Measurements from ENCODE around the gene MTMR6.
"Not testable (repeated sequence)": the region's sequence is repeated elsewhere in the genome, so short reads cannot be mapped to it uniquely, and the experiment has no call there.

Gene MTMR6

DNA sequence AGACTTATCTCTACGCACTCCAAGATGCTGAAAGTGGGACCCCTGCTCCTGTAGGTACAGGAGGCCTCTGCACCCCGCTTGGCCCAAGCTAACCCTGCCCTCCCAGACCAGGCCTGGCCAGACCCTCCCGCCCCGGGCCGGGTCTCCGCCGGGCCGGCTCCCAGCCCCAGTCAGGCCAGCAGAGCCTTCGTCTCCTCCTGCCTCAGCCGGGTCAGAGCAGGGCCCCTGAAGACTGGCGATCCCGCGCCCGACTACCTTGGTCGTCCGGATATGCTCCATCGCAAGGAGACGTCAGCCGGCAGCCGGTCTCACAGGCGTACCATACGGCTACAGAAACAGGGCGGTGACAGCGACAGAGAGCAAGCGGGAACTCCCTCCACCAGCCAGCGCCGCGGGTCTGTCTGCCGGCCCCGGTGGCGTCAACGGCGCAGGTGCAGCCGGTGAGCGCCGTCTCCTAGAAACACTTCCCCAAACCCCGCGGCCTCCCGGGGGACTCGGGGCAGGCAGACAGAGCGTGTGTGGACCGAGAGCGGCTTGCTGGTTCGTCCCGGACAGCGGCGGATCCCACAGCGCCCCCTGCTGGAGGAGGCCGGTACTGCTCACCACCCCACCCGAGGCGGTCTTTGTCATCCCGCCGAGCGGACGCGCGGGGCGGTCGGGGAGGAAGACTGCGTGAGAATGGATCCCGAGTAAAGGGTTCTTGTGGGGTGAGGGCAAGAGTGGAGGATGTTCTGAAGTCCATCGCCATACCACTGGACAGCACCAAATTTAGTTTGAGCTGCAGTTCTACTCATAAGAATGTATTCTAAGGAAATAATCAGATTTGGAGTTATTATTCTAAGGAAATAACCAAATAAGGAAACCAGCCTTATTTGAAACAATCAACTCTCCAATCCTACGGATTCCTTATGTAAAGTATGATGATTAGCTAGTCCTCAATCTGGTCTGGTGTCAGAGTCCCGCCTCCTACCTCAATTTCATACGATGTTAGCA lies at the start of gene MTMR6:
Gene MTMR6, minus strand, starts transcription at position 520 of the 993 bp plus-strand sequence. Its CDS starts 241 bp downstream, at position 279.
- H3K4me3 Mint-ChIP-seq = peak within 1 kb of the TSS; percentile 90
- H3K27me3 Mint-ChIP-seq = peaks cover 9% of the 10 kb centered on the region
- peak; percentile 100 for ATAC-seq
- H3K9me3 Mint-ChIP-seq = no peaks in the 10 kb centered on the region
- H3K4me1 Mint-ChIP-seq = peaks cover 30% of the 10 kb centered on the region
- H3K27ac Mint-ChIP-seq = peak within 1 kb of the TSS; percentile 91
- no peaks in the 10 kb centered on the region for H3K36me3 Mint-ChIP-seq

DNA sequence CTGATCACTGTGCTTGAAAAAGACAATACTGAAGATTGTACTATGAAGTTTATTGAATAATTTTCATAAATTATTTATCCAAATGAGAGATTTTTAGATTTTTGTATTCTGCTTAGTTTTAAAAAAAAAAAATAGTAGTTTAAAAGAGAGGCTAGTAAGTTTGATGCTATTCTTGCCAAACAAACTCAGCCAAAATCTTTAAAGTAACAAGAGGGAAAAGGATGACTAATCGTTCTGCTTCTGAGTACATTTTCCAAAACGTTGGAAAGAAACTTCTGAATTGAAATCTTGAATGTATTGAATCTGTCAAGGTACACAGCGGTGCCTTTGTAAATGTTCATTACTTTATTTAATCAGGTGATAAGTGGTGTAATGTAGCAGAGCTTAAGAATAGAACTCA lies 48.6 kb upstream of the MTMR6 start:
- no peaks in the 10 kb centered on the region for H3K9me3 Mint-ChIP-seq
- H3K27ac Mint-ChIP-seq = no peak overlapping the region
- no peak for ATAC-seq
- H3K27me3 Mint-ChIP-seq = no peaks in the 10 kb centered on the region
- H3K4me1 Mint-ChIP-seq = no peaks in the 10 kb centered on the region
- peaks cover 22% of the 10 kb centered on the region for H3K36me3 Mint-ChIP-seq
- no peak overlapping the region for H3K4me3 Mint-ChIP-seq

DNA sequence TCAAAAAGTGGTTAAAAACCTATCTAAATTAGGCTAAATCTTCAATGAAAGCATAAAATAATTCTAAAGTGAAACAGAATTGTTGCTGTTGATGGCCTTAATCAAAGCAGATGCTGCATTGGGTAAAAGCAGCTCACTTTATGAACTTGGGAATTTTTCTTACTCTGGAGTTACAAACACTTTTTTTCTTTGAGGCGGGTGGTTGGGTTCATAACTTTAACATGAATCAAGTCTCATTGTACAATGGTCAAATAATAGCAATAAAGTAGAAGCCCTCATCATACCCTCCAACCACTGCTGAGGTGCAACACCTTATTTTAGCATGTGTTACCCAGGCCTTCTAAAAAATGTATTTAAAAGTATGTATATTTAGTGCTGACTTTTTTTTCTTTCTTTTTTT lies 43.3 kb upstream of the MTMR6 start:
- no peaks in the 10 kb centered on the region for H3K4me1 Mint-ChIP-seq
- H3K27ac Mint-ChIP-seq = no peak overlapping the region
- H3K4me3 Mint-ChIP-seq = no peak overlapping the region
- H3K9me3 Mint-ChIP-seq = no peaks in the 10 kb centered on the region
- no peak for ATAC-seq
- peaks cover 43% of the 10 kb centered on the region for H3K36me3 Mint-ChIP-seq
- no peaks in the 10 kb centered on the region for H3K27me3 Mint-ChIP-seq

DNA sequence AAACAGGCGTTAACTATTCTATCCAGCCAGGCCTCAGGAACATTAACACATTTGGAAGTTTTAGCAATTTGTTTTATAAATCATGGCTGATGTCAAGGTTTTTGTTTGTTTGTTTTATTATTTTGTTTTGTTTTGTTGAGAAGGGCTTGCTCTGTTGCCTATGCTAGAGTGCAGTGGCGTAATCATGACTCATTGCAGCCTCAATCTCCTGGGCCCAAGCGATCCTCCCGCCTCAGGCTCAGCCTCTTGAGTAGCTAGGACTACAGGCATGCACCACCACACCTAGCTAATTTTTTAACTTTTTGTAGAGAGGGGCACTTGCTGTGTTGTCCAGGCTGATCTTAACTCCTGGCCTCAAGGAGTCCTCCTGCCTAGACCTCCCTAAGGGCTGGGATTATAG lies 42.4 kb upstream of the MTMR6 start:
- no peak for ATAC-seq
- Mint-ChIP-seq H3K27ac (no peak overlapping the region), H3K36me3 (peaks cover 43% of the 10 kb centered on the region), H3K9me3 (no peaks in the 10 kb centered on the region), H3K4me3 (no peak overlapping the region), H3K4me1 (no peaks in the 10 kb centered on the region), H3K27me3 (no peaks in the 10 kb centered on the region)

DNA sequence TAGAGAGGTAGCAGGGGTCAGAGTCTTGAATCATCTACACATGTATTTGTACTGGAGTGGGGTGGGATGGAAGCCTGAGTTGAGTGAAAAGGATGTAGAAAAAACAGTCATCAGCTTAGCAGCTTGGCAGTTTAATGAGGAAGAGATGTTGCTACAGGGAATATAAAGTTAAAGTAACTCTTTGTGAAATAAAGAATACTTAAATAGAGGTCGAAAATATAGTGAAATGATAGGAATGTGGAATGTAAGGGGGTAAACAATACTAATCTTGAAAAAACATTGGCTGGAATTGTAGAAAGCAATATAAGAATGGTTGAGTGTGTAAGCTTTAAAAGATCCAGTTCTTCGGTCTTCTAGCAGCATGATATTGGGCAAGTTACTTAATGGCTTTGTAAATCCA lies 36.8 kb upstream of the MTMR6 start:
- no peak for ATAC-seq

DNA sequence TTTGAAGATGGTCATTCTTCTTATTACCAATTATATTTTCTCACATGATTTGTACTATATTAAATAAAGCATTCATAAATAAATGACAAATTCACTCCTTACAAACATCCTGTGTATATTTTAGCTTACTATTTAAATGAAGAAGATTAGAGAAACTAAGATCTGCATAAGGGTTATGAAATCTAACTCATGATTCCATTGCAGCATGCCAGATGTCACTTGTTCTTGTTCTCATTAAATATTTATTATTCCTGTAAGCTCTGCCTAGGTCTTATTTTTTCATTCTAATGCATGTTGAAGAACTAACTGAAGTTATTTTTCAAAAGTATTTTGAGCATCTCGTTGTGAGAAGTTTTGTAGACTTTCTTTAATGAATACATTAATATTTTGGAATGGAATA lies 32.5 kb upstream of the MTMR6 start:
- Mint-ChIP-seq H3K4me1 (no peaks in the 10 kb centered on the region), H3K4me3 (no peak overlapping the region), H3K27ac (no peak overlapping the region), H3K27me3 (no peaks in the 10 kb centered on the region), H3K9me3 (no peaks in the 10 kb centered on the region), H3K36me3 (peaks cover 38% of the 10 kb centered on the region)
- ATAC-seq = no peak

More for the DNA sequence above, 36.8 kb upstream of the MTMR6 start:
- Mint-ChIP-seq H3K4me1 (no peaks in the 10 kb centered on the region), H3K9me3 (no peaks in the 10 kb centered on the region), H3K36me3 (peaks cover 19% of the 10 kb centered on the region), H3K27ac (no peak overlapping the region), H3K27me3 (no peaks in the 10 kb centered on the region), H3K4me3 (no peak overlapping the region)

DNA sequence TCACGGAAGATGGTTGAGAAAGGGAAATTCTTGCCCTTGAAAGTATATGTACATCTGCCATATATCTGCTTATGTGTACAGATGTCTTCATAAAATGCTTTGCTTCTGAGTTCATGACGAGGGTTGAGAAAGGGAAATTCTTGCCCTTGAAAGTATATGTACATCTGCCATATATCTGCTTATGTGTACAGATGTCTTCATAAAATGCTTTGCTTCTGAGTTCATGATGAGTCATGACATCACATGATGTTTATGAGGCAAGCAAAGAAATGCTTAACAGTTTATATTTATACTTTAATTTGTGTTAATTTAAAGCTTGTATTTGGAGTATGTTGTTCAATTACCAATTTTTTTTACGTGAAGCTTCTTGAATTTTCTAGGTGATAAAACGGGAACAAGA lies 31.7 kb upstream of the MTMR6 start:
- not testable (repeated sequence) for H3K27ac Mint-ChIP-seq, ATAC-seq, H3K4me3 Mint-ChIP-seq, H3K27me3 Mint-ChIP-seq, H3K4me1 Mint-ChIP-seq, H3K9me3 Mint-ChIP-seq
- peaks cover 35% of the 10 kb centered on the region for H3K36me3 Mint-ChIP-seq

DNA sequence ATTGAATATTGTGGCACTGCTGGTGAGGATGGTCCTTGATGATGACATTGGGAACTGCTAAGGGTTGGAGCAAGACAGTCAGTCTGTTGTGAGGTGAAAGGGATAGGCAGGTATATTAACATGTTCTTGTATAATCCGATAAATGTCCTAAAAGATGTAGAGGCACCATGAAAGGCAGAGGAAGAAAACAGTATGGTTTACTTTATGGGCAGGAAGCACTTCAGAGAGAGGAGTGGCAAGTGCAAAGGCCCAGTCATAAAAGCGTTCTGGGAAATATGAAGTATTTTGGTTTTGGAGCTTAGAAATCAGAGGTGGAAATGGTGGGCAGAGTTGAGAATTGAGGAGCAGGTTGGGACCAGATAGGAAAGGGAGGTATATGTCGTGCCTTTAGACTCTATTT lies 23.6 kb upstream of the MTMR6 start:
- H3K4me1 Mint-ChIP-seq = peaks cover 7% of the 10 kb centered on the region
- ATAC-seq = no peak
- H3K4me3 Mint-ChIP-seq = no peak overlapping the region
- H3K27ac Mint-ChIP-seq = no peak overlapping the region
- H3K36me3 Mint-ChIP-seq = peaks cover 47% of the 10 kb centered on the region
- no peaks in the 10 kb centered on the region for H3K9me3 Mint-ChIP-seq
- no peaks in the 10 kb centered on the region for H3K27me3 Mint-ChIP-seq

DNA sequence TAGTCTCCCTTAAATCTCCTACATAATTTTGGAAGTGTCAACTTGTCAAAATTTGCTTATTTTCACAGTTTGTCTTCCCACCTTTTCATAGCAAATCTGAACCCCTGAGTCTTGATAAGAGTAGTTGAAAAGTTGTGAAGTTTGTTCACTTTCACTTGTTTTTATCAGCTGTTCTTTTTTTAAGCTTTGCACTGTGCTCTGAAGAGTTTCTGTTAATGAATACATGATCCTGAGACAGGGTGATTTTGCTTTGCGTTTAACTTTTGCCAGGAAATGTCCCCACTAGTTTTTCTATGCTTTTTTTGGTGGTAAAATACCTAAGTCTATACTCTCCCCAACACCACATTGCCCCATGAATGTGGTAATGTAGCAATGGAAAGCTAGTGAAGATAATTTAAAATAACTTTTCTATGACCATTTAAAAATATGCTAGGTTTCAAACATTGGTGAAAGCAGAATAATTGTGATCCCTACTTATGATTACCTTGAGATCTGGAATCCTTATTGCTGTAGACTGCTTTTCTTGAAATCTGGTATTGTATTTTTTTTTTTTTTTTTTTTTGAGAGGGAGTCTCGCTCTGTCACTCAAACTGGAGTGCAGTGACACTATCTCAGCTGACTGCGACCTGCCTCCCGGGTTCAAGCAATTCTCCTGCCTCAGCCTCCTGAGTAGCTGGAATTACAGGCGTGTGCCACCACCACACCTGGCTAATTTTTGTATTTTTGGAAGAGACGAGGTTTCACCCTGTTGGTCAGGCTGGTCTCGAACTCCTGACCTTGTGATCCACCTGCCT lies 19.6 kb upstream of the MTMR6 start:
- Mint-ChIP-seq H3K27ac (no peak overlapping the region), H3K36me3 (peaks cover 42% of the 10 kb centered on the region), H3K4me1 (peaks cover 43% of the 10 kb centered on the region), H3K27me3 (no peaks in the 10 kb centered on the region), H3K9me3 (no peaks in the 10 kb centered on the region), H3K4me3 (no peak overlapping the region)
- no peak for ATAC-seq

DNA sequence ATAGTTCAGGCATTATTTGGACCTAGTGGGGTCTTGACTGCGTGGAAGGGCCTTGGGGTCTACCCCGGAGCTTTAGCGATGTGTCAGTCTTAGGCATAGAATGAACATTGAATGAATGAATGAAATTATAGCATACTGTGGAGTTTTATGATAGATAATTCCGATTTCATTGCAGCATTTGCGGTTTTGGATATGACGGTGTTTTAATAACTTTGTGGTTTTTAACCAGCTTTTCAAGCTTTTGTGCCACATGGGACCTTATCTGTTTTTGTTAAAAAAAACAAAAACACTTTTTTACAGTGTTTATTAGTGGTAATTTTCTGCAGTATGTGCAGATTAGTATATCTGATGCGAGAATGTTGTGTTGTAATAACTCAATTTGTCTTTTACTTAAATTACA lies 14.8 kb upstream of the MTMR6 start:
- Mint-ChIP-seq H3K4me3 (peak overlapping the region; percentile 94), H3K36me3 (peaks cover 13% of the 10 kb centered on the region)

DNA sequence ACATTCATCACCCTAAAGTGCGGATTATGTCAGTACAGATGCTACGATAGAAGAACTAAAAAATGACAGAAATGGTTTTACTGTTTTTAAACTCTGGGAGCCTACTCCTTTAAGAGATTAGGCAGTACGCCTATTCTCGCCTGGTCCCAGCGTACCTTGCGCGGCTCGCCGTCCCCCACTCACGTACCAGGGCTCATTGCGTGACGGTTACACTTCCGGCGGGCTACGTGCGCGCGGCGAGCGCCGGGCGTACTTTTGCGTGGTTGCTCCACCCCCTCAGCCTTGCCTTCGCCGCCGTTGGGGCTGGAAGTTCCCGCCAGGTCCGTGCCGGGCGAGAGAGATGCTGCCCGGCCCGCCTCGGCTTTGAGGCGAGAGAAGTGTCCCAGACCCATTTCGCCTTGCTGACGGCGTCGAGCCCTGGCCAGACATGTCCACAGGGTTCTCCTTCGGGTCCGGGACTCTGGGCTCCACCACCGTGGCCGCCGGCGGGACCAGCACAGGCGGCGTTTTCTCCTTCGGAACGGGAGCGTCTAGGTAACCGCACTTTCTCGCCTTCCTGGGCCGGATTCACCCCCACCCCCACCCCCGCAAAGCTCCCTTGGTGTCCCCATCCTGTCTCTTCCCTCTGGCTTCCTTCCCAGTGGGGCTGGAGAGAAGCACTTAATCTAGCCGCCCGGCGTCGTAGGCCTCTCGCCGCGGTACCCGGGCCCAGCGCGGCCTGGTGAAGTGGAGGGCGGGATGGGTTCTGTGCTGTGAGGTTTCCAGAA lies 14.2 kb upstream of the MTMR6 start, which contains the start of gene NUP58:
Gene NUP58, plus strand, starts transcription at position 279 of the 767 bp plus-strand sequence. Its CDS starts 149 bp downstream, at position 428.
- Mint-ChIP-seq H3K27me3 (peaks cover 20% of the 10 kb centered on the region), H3K9me3 (no peaks in the 10 kb centered on the region), H3K4me3 (peak within 1 kb of the TSS; percentile 94), H3K36me3 (peaks cover 13% of the 10 kb centered on the region), H3K27ac (peak within 1 kb of the TSS; percentile 91), H3K4me1 (peaks cover 54% of the 10 kb centered on the region)
- peak; percentile 100 for ATAC-seq

More for the DNA sequence above, 14.8 kb upstream of the MTMR6 start:
- no peak for ATAC-seq
- Mint-ChIP-seq H3K9me3 (no peaks in the 10 kb centered on the region), H3K27ac (peak overlapping the region; percentile 91), H3K4me1 (peaks cover 56% of the 10 kb centered on the region), H3K27me3 (peaks cover 14% of the 10 kb centered on the region)

DNA sequence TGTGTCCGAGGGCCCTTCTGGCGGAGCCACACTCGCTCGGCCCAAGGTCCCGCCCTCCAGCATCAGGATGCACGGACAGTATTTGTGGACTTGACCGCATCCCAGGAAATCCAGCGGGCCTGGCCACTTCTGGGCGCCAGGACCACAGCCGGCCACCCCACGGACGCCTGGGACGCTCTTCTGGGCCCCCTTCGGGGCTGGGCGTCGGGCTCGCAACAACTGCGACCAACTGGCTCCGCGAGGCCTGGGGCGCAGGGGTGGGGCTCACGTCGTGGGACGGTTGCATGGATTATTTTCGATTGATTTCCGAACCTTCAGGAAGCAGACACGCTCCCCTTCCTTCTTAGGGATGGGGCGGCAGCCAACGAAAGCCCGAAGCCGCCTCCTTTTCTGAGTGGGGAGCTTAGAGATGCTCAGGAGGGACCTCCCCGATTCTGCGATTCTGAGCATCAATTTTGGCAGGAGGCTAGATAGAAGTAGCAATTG lies 13.6 kb upstream of the MTMR6 start:
- peaks cover 13% of the 10 kb centered on the region for H3K36me3 Mint-ChIP-seq
- H3K4me3 Mint-ChIP-seq = peak overlapping the region; percentile 94
- peak; percentile 28 for ATAC-seq
- peak overlapping the region; percentile 91 for H3K27ac Mint-ChIP-seq
- H3K9me3 Mint-ChIP-seq = no peaks in the 10 kb centered on the region
- H3K27me3 Mint-ChIP-seq = peaks cover 25% of the 10 kb centered on the region
- peaks cover 48% of the 10 kb centered on the region for H3K4me1 Mint-ChIP-seq

DNA sequence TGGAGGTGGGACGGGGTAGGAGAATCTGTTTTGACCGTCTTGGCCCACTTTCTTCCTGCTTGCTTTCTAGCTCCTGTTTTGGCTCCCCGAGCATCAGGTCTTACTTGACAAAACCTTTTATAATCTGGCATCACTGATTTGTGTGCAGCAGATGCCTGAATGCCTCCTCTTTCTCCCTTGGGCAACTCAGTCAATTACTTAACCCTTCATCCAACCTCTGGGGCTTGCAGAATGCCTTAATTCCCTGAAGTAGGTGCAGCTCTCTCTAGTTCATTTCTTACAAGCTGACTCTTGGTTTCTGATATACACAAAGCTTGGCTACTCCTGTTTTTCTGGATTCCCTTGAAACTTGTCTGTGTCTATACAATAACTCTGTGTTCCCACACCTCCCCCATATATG lies 8.4 kb upstream of the MTMR6 start:
- Mint-ChIP-seq H3K27ac (no peak overlapping the region), H3K9me3 (no peaks in the 10 kb centered on the region), H3K4me1 (peaks cover 7% of the 10 kb centered on the region), H3K27me3 (peaks cover 41% of the 10 kb centered on the region), H3K4me3 (no peak overlapping the region), H3K36me3 (no peaks in the 10 kb centered on the region)
- ATAC-seq = no peak

DNA sequence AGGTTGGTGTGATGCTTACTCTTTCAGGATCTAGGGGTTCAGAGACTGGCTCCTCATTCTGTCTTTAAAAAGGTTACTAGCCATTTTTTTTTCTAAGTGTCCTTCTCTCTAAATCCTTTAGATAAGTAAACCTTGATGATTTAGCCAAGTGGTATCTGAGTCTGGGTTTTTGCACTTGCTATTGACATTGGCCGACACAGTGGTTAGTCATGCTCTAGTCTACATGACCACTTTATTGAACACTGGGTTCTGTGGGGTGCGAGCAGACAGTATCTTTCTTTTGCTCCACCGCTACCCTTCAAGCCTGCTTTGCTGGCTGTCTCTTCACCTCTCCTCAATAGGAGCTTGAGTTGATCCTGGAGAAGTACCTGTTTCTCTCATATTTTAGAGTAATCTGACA lies 7.9 kb upstream of the MTMR6 start:
- no peak for ATAC-seq
- no peak overlapping the region for H3K4me3 Mint-ChIP-seq
- H3K27ac Mint-ChIP-seq = no peak overlapping the region
- H3K27me3 Mint-ChIP-seq = peaks cover 41% of the 10 kb centered on the region
- peaks cover 2% of the 10 kb centered on the region for H3K4me1 Mint-ChIP-seq
- no peaks in the 10 kb centered on the region for H3K9me3 Mint-ChIP-seq
- no peaks in the 10 kb centered on the region for H3K36me3 Mint-ChIP-seq

DNA sequence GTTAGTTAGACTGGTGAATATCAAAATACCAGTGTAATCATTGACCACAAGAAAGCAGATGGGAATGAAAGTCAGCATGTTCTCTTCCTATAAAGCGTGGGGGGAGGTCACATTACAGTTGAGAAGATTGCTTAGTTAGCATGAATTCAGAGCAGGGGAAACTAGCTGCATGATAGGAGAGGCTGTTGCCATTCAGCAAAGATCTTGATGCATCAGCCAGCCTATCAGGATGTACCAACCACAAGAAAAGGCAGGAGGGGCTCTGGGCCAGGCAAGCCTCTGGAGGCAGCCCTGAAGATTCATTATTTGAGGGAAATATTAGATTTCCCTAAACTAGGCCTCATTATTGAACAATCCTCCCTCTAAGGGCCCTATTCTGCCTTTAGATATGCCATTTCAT lies 5.0 kb upstream of the MTMR6 start:
- no peak overlapping the region for H3K27ac Mint-ChIP-seq
- peaks cover 29% of the 10 kb centered on the region for H3K27me3 Mint-ChIP-seq
- no peaks in the 10 kb centered on the region for H3K4me1 Mint-ChIP-seq
- H3K9me3 Mint-ChIP-seq = no peaks in the 10 kb centered on the region
- no peak overlapping the region for H3K4me3 Mint-ChIP-seq
- no peak for ATAC-seq
- H3K36me3 Mint-ChIP-seq = no peaks in the 10 kb centered on the region
